Measurements from ENCODE around the gene TMEM184C. TPM values are rescaled to one million over a fixed set of nuclear protein-coding genes. Genes with fewer than 3 reads are reported as not detected.

The TMEM184C gene
- 17.7 and 18.3 TPM in 2 replicates for total RNA-seq (2014; rRNA removed; shearing (Covaris generic))

DNA sequence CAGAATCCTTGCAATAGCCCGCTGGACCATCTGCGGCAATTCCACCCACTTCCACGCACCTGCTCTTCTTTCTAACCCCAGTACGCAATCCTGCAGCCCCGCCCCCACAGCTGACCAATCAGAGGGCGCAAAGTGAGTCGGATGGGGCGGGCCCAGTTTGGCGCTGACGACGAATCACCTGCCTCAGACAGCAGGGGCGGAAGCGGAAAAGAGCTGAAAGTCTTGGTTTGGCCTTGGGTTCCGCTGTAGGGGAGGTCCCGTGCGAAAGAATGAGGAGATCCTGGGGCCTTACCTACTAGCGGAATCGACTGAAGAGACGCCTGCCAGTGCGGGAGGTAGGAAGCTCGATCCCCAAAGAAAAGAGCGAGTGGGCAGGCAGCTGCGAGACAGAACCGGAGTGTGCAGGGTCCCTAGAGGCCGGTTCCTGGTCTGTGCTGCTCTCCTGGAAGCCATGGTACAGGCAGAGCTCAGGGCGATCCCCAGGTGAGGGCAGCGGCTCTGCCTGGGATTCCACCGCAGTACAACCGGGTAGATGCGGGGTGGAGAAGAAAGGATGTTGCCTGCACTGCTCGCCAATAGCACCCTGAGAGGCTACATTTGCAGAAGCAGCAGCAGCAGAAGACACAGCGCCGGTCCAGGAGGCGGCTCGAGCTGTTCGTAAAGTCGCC is at the start of gene TMEM184C:
Gene TMEM184C, plus strand, starts transcription at position 225 of the 668 bp plus-strand sequence. CDS start 560 bp downstream, outside the sequence.
- peak; percentile 91 for DNase-seq (ENCODE audit: low read depth)

DNA sequence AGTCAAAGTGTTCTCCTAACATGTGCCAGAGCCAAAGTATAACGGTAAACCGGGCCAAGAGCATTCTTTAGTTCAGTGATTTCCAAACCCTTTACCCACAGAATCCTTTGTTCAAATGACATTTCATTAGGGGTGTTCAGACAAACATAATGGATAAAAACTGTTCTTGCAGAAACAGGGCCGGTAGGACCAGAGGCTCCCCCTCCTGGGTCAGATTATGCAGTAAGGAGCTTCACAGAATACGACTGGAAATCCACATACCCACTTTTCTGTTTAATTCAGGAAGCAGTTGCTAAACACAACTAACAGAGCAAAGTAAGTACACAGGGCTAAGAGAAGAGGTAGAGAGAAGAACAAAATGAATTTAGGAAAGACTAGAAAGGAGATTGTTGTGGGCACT is 46.6 kb upstream of the TMEM184C start:
- DNase-seq (ENCODE audit: low read depth) = no peak

DNA sequence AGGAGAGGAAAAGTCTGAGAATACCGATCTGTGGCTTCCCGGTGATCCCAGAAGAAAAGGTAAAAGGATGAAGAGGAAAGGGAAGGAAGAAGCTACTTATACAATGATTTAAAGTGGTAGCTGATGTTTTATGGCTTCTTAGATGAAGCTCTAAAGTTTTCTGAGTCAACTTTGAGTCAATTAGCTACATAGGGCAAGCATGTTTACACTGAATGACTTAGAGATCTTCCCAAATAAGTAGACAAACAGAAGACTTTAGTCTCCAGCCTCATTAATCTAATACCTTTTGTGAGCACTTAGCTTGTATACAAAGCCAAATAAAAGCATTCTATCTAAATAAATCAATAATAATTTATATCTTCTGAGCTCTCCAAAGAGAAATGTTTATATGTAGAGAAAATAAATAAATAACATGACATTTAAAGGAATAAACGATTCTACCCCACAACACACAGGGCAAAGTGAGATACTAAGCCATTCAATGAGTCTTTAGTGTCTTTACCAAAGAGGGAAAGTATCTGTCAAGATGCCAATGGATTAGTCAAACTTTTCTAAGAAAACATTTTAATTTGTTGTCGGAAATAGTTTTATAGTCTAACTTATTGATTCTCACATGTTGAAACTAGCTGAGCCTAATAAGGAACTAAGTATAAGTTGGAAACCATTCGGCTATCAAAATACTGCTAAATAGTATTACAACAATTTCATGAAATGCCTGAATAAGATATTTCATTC is 46.0 kb upstream of the TMEM184C start:
- no peak for DNase-seq (ENCODE audit: low read depth)

DNA sequence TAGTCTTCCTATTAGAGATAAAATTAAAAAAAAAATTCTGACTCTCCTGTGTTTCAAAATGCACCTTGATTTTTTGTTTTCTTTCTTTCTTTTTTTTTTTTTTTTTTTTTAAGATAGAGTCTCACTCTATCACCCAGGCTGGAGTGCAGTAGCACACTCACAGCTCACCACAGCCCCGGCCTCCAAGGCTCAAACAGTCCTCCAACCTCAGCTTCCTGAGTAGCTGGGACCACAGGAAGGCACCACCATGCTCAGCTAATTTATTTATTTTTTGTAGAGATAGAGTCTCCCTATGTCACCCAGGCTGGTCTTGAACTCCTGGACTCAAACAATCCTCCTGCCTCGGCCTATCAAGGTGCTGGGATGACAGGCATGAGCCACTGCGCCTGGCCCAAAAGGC is 41.1 kb upstream of the TMEM184C start:
- no peak for DNase-seq (ENCODE audit: low read depth)

DNA sequence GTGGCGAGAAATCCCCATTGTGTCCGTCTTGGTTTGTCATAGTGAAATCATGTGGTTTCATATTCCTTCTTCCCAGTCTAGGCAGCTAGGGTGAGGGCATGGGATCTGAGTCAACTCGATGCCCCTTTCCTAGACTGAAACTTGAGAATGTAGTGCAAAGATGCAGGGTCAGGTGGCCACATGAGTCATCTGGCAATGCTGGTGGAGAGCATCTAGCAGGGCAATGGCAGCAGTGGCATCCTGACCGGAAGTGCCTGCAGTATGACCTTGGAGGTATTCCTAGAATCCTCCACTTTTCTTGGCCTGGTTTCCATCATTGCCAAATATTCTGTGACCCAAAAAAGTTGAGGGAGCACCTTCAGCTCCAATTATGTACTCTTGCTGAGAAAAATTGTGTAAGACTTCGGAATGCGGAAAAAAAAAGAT is 39.1 kb upstream of the TMEM184C start:
- DNase-seq (ENCODE audit: low read depth) = peak; percentile 89

DNA sequence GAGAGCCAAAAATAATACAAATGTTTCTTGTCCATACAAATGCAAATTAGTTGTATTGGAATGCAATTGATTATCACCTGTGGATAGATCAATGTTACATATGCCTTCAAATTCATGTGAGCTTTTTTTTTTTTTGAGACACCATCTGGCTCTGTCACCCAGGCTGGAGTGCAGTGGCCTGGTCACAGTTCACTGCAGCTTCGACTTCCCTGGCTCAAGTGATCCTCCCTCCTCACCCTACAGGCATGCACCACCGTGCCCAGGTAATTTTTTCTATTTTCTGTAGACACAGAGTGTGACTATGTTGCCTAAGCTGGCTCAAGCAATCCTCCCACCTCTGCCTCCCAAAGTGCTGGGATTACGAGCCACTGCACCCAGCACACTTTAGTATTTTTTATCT is 38.6 kb upstream of the TMEM184C start:
- no peak for DNase-seq (ENCODE audit: low read depth)

DNA sequence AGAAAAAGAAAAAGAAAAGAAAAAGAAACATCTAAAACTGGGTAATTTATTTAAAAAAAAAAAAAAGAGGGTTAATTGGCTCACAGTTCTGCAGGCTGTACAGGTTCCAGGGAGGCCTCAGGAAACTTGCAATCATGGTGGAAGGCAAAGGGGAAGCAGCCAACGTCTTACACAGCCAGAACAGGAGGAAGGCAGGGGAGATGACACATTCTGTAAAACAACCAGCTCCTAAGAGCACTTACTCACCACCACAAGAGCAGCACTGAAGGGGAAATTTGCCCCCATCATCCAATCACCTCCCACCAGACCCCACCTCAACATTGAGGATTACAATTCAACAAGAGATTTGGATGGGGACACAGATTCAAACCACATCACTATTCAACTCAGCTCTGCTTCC is 36.8 kb upstream of the TMEM184C start:
- peak; percentile 33 for DNase-seq (ENCODE audit: low read depth)

DNA sequence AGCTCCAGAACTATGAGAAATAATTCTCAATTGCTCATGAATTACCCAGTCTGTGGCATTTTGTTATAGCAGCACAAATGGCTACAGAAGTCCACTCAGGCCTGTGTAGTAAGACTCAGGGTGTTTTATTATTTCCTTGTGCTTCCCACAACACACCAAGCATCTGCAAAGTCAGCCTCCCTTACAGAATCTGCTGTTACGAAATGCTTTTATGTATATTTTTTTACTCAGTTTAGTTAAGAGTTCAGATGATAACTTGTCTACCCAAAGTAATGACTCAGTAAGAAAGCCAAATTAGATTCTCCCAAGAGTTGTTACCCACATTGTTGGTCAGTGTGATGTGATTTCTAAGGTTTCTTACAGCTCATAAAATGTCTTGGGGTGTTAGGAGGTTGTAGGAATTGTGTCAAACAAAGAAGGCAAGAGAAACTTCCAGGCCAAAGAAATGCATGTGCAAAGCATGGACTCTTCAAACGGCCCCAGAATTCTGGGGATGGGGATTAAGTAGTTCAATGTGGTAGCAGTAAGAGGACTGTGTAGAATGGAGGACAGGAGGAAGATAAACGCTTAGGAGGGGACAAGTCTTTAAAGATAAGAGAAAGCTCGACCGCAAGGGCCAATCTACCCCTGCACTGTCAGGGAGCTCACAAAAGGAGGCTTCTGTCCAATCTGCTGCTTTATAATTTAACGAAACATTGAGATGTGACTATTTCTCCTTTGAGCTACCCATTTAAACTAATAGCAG is 35.4 kb upstream of the TMEM184C start:
- no peak for DNase-seq (ENCODE audit: low read depth)

DNA sequence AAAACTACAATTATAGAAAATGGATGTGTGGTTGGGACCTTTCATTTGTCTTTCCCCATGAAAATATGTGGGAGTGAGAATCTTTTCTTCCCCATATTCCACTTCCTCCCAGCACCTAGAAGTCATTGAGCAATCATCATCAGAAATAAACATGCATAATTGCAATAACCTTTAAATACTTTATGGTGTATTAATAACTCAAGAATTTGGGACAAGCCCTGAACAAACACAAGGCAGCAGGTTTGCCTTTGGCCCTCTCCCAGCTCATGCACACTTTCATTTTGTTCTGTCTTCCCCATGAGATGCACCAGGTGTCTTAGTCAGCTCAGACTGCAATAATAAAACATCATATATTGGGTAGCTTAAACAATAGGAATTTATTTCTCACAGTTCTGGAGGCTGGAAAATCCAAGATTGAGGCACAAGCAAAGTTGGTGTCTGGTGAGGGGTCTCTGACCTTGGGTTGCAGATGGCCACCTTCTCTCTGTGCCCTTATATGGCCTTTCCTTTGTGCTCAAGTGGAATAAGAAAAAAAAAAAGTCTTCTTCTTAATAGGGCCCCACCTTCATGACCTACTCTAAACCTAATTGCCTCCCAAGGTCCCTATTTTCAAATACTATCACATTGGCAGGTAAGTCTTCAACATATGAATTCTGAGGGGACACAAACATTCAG is 34.7 kb upstream of the TMEM184C start:
- DNase-seq (ENCODE audit: low read depth) = no peak

DNA sequence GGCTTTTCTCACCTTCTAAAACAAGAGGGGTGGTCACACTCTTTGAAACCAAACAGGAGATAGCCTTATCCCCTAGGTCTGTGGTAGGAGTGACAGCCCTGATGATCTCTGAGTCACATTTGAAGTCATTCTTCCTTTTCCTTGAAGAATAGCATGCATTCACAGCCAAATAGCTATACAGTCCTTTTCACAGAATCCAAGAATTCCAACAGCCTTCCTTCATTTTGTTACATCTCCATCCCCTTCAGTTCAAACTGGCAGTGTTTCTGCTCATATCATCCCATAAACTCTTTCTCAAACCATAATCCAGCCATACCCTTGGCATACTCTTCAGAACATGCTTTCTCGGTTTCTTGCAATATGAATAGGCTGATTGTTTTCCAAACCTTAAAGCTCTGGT is 33.3 kb upstream of the TMEM184C start:
- no peak for DNase-seq (ENCODE audit: low read depth)

DNA sequence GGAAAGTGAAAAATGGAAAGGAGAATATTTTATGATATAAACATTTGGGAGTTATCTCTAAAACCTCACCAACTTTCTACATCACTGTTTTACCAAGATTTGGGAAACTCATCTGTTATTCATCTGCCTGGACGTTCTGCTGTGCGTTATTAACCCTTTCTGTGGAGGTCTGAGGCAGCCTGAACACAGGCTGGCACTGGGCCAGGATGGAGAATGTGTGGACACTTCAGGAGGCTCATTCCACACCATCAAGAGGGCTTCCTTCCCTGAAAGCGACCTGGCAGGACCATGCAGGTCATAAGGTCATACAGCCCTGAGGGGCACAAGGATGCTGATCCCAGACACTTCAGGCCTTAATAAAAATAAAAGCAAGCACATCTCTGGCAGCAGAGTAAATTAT is 31.2 kb upstream of the TMEM184C start:
- DNase-seq (ENCODE audit: low read depth) = no peak

DNA sequence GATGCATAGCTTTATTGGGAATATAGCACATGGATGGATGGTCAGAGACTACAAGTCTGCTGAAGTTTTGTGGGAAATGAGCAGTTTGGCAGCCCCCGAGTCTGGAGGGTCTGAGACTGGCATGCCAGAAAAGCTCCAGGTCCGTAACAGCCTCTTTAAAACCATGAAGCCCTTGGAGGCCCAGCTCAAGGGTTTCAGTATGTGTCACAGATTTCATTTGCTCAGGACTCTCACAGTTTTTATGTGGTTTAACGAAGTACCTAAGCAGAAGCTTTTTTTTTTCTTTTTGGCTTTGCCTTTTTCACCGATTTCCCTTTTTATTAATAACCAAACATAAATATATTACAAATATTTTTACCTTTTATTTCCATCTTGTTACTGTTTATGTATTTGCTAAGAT is 30.6 kb upstream of the TMEM184C start:
- DNase-seq (ENCODE audit: low read depth) = no peak

DNA sequence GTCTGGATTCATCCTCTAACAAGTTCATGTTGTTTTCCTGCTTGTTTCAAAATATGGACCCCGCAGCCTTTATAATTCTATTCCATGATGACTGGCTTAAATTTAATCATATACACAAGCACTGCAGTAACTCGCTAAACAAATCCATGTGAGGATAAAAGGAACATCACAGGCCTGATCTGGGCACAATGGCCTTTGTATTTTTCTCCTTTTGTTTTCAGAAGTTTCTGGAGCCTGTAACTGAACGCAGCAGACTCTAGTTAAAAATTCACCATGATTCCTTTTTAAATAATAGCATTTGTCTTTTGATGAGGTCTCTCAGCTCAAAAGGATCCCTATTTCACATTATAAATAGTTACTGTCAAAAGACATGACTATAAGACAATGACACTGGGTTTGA is 30.2 kb upstream of the TMEM184C start:
- DNase-seq (ENCODE audit: low read depth) = no peak

DNA sequence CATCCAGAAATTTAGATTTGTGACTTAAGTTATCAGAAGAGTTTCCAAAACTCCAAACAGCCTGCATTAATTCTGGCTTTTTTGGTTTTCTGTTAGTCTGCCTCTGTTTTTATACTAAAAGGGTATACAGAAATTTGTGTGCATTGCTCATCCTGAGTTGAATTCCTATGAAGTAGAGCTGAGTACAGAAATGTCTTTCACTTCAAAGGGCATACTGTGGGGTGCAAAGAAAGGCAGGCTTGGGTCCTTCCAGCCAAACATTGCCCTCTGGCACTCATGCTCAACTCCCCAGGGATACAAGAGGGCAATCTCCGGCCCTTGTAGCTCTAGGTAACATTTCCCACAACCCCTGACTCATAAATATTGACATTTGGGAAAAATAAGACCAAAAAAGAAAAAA is 27.6 kb upstream of the TMEM184C start:
- DNase-seq (ENCODE audit: low read depth) = no peak

DNA sequence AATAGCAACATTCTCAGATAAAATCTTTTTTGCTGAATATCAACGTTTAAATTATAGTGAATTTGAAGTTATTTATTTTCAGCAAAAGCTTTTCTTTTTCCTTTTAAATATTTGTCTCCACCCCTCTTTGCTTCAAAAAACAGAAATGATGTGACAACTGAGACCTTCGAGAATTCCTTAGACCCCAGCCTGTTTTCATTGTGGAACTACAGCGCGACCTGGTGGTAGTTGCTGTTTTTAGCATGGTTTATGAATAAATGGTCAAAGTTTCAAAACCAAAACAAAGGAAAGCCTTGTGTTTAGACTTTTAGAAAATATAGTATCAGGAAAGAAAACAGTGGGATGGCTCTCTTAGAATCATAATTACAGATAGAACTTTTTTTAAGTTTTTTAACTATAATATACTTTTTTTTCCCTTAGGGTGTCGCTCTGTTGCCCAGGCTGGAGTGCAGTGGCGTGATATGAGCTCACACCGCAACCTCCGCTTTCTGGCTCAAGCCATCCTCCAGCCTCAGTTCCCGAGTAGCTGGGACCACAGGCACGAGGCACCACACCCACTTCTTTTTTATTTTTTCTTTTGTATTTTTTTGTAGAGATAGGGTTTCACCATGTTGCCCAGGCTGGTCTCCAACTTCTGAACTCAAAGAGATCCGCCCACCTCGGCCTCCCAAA is 26.8 kb upstream of the TMEM184C start:
- DNase-seq (ENCODE audit: low read depth) = peak; percentile 29

DNA sequence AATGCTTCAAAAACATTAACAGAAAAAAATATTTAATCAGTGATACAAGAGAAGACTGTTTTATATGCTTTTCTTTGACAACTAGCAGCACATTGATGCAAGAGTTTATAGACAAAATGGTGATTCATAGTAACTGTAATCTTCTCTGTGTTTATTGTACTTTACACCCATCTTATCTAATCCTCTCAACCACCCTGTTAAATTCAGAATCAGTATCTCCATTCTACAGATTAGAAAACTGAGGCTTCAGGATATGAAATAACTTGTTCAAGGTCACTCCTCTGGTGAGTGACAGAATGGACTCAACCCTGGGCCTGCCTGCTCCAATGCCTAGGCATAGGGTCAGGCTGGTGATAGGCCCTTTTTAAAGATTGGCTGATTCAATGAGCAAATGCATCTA is 26.1 kb upstream of the TMEM184C start:
- no peak for DNase-seq (ENCODE audit: low read depth)

DNA sequence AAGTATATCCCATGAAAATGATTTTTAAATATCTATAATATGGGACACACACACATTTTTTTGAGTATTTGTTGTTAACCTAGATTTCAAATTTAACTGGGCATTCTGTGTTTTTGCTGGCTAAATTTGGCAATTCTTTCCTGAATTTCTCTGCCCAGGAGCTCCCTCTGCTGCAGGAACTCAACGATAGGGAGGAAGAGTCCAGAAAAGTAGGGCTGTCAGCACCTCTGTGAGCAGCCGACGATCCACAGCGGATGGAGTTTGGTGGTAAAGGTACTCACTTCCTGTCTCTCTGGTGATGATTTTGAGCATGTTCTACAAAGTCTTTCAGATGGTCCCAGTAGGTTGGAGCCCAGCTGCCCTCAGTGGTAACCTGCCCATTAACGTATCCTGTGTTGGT is 23.1 kb upstream of the TMEM184C start:
- DNase-seq (ENCODE audit: low read depth) = no peak

DNA sequence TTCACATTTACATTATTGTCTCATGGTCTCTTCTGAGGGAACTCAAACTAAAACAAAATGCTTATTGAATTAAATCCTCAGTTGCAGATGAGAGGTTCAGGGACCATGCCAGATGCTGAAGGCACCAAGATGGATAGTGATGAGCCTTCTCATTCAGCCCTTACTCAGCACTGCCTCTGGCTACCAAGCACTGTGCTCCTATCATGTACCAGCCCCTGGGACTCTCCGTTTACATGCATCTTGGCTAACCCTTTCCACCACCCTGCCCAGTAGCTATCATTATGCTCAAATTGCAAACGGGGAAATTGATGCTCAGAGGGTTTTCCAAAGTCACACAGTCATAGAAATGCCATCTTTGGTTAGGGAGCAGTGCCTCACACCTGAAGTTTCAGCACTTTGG is 22.6 kb upstream of the TMEM184C start:
- DNase-seq (ENCODE audit: low read depth) = no peak

DNA sequence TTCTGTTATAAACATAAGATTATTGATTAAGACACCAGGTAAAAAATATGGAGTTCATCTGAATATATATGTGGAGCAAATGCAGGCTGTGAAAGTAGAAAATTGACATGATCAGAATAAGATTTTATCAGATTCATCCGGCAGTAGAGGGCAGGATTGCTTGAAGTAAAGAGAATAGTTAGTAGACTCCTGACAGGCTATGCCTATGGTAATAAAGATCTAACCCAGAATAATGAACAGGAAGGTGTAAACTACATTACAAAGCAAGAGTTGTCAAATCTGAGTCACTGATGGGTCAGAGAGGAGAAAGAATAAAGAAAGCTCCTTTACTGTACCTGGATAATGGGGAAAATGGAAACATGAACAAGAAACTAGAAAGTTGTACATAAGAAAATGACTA is 20.8 kb upstream of the TMEM184C start:
- no peak for DNase-seq (ENCODE audit: low read depth)

DNA sequence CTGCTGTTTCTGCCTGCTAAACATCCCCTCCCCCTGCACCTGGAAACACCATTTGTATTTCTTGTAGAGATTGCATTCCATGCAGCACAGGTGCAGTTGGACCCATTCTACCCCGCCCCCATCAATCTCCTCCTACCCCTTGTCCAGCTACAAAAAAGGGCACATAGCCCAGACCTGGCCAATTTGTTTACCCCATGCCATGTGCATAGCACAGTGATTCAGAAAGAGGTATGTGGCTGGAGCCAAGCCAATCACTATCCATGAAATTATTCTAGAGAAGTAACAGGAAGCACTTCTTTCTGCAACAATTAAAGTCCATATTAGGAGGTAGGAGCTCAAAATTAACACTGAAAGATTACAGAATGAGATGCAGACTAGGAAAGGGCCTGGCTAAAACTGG is 20.2 kb upstream of the TMEM184C start:
- peak; percentile 55 for DNase-seq (ENCODE audit: low read depth)

DNA sequence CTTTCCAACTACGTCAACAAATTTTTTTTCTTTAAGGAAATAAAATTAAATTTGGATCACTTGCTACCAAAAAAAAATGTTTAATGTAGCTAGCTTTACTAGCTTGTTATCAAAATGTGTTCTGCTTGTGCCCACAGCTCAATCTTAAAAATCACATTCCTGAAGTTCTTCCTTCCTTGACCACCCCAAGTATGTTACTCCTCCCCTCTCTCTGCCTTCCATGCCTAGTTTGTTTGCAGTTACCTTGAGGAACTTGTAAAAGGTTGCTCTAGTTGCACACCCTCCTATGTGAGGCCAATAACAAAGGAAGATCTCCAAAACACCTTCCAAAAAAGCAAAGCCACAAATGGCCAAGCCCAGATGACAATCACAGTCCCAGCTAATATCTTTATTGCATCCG is 19.6 kb upstream of the TMEM184C start:
- no peak for DNase-seq (ENCODE audit: low read depth)

DNA sequence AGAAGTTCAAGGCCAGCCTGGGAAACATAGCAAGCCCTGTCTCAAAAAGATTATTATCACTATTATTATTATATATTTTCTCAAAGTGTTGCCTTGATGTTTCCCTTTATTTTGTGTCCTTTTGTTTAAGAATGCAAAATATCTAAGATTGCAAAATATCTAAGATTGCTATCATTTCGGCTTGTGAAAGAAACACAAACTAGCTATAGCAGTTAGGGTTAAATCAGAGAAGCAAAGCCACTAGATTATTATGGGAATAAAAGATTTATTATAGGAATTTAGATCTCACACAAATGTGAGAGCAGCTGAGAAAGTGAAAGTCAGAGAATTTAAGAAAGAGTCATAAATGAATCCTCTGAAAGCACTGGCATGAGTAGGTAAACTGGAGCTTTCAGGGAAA is 18.0 kb upstream of the TMEM184C start:
- DNase-seq (ENCODE audit: low read depth) = no peak

Data from Daoy (cell line).